WI38 (cell line): ENCODE data around the gene HCRT.
A peak's percentile ranks its signal among the peaks of the same experiment; 100 is the strongest.
"Not testable (repeated sequence)": the region's sequence is repeated elsewhere in the genome, so short reads cannot be mapped to it uniquely, and the experiment has no call there.

ENCODE experiments used
- H3K4me3 ChIP-seq: 2 replicates; pipeline ENCODE4 v1.5.1; 2011; ENCODE audit warnings: low read depth, mild to moderate bottlenecking, control low read depth, low read length
- CTCF ChIP-seq: IDR thresholded peaks from 2 replicates; pipeline ENCODE4 v1.5.1; 2012; ENCODE audit warnings: low read depth, mild to moderate bottlenecking, control low read depth, low read length

Gene HCRT

DNA sequence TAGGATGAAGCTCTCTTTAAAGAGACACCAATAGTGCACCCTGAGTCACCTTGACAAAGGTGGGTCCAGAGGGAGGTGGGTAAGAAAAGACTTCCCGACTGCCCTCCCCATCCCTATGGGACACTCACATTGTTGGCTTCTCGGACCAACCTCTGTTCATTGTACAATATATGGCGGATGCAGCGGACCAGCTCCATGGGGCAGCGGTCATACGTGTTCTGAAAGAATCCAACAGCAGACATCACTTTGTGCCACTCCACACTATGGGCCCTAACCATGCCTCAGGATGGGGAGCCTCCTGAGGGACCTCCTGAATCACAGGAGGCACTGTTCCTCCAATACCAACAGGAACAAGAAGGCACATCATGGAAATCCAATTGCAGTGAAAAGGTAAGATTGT lies 39.4 kb upstream of the HCRT start:
- no peak for TF ChIP-seq CTCF
- no peak overlapping the region for H3K4me3 ChIP-seq

DNA sequence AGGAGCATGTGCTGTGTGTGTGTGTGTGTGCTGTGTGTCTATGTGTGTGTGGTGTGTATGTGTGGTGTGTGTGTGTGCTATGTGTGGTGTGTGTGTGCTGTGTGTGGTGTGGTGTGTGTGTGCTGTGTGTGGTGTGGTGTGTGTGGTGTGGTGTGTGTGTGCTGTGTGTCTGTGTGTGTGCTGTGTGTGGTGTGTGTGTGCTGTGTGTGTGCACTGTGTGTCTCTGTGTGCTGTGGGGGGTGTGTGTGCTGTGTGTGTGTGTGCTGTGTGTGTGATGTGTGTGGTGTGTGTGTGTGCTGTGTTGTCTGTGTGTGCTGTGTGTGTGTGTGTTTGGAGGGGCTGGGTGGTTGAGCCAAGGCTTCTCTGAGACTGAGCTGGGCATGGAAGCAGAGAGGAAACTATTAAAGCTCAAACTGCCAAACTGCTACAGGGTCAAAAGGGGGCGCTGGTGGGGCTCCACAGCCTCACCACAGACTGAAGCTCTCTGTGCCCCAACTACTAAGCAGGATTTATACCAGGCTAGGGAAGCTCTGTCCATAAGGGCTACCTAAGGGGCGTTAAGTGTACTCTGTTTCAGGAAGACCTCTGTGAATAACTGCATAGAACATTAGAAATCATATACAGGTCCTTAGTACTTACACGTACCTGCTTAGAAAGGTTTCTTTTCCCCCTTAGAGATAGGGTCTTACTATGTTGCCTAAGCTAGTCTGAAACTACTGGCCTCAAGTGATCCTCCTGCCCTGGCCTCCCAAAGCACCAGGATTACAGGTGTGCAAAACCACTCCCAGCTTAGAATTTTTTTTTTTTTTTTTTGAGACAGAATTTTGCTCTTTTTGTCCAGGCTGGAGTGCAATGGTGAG lies 36.9 kb upstream of the HCRT start:
- peak; percentile 74 for TF ChIP-seq CTCF
- no peak overlapping the region for H3K4me3 ChIP-seq

DNA sequence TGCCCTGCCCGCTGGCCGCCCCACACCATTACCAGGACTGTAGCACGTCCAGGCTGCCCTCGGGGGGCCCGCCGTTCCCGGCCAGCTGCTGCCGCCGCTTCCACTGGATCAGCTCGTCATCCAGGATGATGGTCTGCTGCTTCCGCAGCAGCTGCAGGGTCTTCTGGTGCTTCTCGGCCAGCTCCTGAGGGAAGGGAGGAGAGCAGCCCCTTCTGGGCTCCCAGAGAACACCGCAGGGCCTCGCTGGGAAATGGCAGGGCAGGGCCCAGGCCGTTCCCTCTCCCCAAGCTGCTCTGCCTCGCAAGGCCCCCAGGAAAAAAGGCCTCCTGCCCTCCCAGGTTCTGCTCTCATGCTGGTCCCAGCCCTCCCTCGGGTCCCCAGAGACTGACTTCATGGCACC lies 34.0 kb upstream of the HCRT start:
- not testable (repeated sequence) for H3K4me3 ChIP-seq

- no peak overlapping the region for H3K4me3 ChIP-seq
- TF ChIP-seq CTCF = no peak
Observed at GRCh38 chr17:42214156-42214555, 28.9 kb upstream of the HCRT start.

DNA sequence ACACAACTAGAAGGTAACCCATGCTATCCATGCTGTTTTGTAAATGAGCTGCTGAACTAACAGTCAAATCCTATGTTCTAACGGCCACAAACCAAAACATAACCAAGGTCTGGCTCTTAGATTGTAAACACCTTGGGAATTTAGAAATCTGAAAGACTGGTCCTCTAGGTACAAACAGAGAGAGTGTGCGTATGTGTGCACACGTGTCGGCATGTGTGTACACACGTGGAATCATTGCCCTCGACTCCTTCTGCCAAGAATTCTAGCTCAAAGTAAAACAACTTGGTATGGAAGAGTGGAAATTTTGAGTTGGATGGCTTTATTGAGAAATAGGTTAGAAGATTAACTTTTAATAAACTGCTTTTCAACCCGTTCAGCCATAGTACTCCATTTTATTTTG lies 27.1 kb upstream of the HCRT start:
- no peak overlapping the region for H3K4me3 ChIP-seq
- TF ChIP-seq CTCF = no peak

DNA sequence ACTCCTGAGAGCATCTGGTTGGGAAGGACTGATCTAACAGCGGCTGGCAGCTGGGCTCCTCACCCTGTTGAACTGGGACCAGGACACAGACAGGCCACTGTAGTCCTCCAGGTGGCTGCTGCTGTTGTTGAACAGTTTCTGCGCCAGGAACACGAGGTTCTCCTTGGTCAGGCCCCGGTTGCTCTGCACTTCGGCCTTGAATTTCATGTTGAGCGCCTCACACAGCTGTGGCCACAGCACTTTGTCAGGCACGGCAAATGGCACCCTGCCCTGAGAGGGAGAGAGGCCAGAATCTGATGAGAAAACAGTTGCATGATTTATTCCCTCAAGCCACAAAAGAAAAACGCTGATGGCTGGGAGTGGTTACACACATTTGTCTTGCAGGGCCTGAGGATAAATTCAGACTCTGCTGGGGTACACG lies 26.7 kb upstream of the HCRT start:
- not testable (repeated sequence) for H3K4me3 ChIP-seq

DNA sequence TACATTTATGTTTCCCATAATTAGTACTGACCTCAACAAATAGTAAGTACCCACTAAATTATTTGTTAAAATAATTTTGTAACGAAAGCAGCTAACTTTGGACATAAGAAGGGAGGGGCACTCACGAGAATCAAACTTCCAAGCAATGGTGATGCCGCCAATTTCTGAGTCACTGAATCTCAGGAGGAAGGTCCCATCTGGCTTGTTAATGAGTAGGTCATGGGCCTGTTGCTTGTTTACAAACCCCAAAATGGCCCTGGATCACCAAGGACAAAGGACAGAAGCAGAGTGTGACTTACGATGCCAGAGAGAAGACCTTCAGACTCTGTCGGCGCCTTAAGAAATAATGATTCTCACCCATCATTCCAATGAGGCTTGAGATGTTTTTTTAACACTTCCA lies 24.8 kb upstream of the HCRT start:
- TF ChIP-seq CTCF = no peak
- H3K4me3 ChIP-seq = no peak overlapping the region

DNA sequence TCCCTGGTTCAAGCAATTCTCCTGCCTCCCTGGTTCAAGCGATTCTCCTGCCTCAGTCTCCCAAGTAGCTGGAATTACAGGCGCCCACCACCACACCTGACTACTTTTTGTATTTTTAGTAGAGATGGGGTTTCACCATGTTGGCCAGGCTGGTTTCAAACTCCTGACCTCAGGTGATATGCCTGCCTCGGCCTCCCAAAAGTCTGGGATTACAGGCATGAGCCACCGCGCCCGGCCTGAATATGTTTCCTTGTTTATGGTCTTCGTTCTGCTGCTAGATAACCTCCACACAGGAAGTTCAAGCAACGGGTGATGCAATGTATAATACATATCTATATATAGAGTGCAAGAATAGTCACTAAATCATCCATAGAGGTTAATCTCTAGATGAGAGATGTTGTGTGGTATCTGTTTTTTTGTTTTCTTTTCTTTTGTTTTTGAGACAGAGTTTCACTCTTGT lies 20.9 kb upstream of the HCRT start:
- not testable (repeated sequence) for H3K4me3 ChIP-seq

DNA sequence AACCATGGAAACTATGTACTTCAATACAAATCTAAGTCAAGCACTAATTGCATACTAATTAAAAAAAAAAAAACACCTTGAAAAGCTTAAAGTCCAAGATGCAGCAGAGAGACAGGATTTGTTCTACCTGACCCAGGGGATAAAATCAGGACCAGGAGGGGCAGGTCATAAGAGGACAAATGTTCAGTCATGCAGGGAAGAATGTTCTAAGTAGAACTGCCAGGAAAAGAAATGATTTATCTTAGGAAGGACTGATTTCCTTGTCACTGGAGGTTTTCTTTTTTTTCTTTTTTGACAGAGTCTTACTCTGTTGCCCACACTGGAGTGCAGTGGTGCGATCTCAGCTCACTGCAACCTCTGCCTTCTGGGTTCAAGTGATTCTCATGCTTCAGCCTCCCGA lies 18.1 kb upstream of the HCRT start:
- H3K4me3 ChIP-seq = no peak overlapping the region
- TF ChIP-seq CTCF = no peak
